HUES64 (cell line): ENCODE measurements around the gene SMARCC1.
"Not testable (repeated sequence)": the region's sequence is repeated elsewhere in the genome, so short reads cannot be mapped to it uniquely, and the experiment has no call there.

Experiments used
- H3K27ac ChIP-seq: 2 replicates; pipeline ENCODE4 v1.7.0; 2013; ENCODE audit warnings: low read depth, low read length, inconsistent platforms
- H3K27me3 ChIP-seq: 2 replicates; pipeline ENCODE4 v1.6.1; 2013; ENCODE audit warnings: mild to moderate bottlenecking, low read length; ENCODE audit not compliant: insufficient read depth
- H3K36me3 ChIP-seq: 2 replicates; pipeline ENCODE4 v1.6.1; 2013; ENCODE audit warnings: mild to moderate bottlenecking, low read length; ENCODE audit not compliant: insufficient read depth
- H3K4me1 ChIP-seq: 2 replicates; pipeline ENCODE4 v1.6.1; 2013; ENCODE audit warnings: mild to moderate bottlenecking, low read length, moderate library complexity; ENCODE audit not compliant: insufficient read depth
- H3K4me3 ChIP-seq: 2 replicates; pipeline ENCODE4 v1.5.1; 2013; ENCODE audit warnings: mild to moderate bottlenecking, low read length, moderate library complexity
- H3K9ac ChIP-seq: 2 replicates; pipeline ENCODE4 v1.6.1; 2013; ENCODE audit warnings: mild to moderate bottlenecking, low read depth, low read length
- H3K9me3 ChIP-seq: 2 replicates; pipeline ENCODE4 v1.6.1; 2013; ENCODE audit warnings: low read depth, low read length; ENCODE audit not compliant: insufficient read depth
- WGBS: fragments of 150-250, 120-280 bp; methylation state at CpG from one replicate; pipeline ENCODE4 v1.1.7; 2013; ENCODE audit warnings: missing lambda C conversion rate; 5-methylcytosine and 5-hydroxymethylcytosine counted together

Gene SMARCC1

DNA sequence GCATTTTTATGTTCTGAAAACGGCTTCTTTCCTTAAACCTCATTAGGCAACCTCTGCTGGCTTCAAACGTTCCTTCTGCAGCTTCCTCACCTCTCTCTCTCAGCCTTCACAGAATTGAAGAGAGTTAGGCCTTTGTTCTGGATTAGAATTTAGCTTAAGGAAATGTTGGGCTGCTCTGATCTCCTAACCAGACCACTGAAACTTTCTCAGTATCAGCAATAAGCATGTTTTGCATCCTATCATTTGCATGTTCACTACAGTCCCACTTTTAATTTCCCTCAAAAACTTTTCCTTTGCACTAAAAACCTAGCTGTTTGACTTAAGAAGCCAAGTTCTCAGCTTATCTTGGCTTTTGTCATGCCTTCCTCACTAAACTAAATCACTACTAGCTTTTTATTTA lies 49.5 kb downstream of the SMARCC1 start:
- Histone ChIP-seq H3K36me3 (peaks cover 97% of the 10 kb centered on the region), H3K9ac (no peak overlapping the region)
- 97% methylated on average over 2 of the region's 2 CpGs for WGBS

GRCh38 chr3:47731061-47731460 lies 50.6 kb downstream of the SMARCC1 start:
- H3K9me3 ChIP-seq, result no peaks in the 10 kb centered on the region
- WGBS, result 97% methylated on average over 8 of the region's 8 CpGs
- H3K27me3 ChIP-seq, result no peaks in the 10 kb centered on the region
- no peak overlapping the region for H3K9ac ChIP-seq
- H3K36me3 ChIP-seq, result peaks cover 99% of the 10 kb centered on the region
- no peaks in the 10 kb centered on the region for H3K4me1 ChIP-seq
- H3K27ac ChIP-seq, result no peak overlapping the region
- H3K4me3 ChIP-seq, result no peak overlapping the region

More for the DNA sequence above, 49.5 kb downstream of the SMARCC1 start:
- H3K27me3 ChIP-seq, result no peaks in the 10 kb centered on the region
- no peak overlapping the region for H3K27ac ChIP-seq
- no peaks in the 10 kb centered on the region for H3K9me3 ChIP-seq
- H3K4me3 ChIP-seq, result no peak overlapping the region
- no peaks in the 10 kb centered on the region for H3K4me1 ChIP-seq

DNA sequence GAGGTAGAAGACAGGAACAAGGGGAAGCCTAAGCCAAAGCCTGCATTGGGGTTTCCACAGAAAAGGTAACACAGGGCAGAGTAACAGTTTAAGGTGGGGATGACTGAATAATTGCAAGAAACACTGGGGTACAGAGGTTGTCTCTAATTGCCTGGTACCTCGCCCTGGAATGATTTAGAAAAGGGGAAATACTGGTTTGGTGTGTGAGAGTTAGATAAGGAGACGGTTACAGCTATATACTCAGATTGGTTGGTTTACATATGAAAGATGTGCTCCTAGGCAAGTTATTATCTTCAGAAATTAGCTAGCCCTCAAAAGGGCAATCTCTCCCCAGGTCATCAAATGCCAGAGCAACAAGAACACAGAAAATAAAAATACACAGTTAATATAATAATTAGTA lies 58.8 kb downstream of the SMARCC1 start:
- 88% methylated on average over 2 of the region's 2 CpGs for WGBS
- Histone ChIP-seq H3K9me3 (no peaks in the 10 kb centered on the region), H3K4me1 (no peaks in the 10 kb centered on the region), H3K27ac (no peak overlapping the region), H3K27me3 (no peaks in the 10 kb centered on the region), H3K9ac (no peak overlapping the region), H3K36me3 (peaks cover 94% of the 10 kb centered on the region), H3K4me3 (no peak overlapping the region)

DNA sequence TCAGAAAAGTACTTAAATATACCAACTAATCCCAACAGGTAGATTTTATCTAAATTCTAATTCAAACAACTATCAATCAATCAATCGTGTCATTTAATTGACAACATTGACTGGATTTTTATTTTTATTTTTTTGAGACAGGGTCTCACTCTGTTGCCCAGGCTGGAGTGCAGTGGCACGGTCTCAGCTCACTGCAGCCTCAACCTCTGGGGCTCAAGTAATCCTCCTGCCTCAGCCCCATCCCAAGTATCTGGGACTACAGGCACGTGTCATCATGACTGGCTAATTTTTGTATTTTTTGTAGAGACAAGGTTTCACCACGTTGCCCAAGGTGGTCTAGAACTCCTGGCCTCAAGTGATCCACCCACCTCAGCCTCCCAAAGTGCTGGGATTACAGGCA lies 64.2 kb downstream of the SMARCC1 start:
- WGBS, result 96% methylated on average over 4 of the region's 4 CpGs
- peaks cover 93% of the 10 kb centered on the region for H3K36me3 ChIP-seq

DNA sequence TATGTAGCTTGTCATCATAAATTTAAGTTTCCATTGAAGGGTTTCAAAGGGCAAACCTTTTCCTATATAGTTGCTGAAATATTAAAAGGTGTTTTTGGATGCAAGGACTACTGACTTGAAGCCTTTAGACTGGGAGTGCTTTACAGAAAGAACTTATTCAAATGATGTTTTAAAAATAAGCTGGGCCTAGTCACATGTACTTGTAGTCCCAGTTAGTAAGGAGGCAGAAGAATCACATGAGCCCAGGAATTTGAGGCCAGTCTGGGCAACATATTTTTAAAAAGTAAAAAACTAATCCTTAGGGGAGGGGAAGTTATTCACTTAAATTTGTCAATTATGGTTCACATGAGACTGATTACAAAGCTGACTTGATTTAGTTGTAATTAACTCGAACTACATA lies 65.0 kb downstream of the SMARCC1 start:
- Histone ChIP-seq H3K4me1 (no peaks in the 10 kb centered on the region), H3K27ac (no peak overlapping the region), H3K27me3 (no peaks in the 10 kb centered on the region), H3K4me3 (no peak overlapping the region), H3K36me3 (peaks cover 97% of the 10 kb centered on the region), H3K9me3 (no peaks in the 10 kb centered on the region), H3K9ac (no peak overlapping the region)
- WGBS, result no CpG with 5 or more reads among the region's 1 CpG

More for the DNA sequence above, 64.2 kb downstream of the SMARCC1 start:
- H3K9me3 ChIP-seq, H3K27ac ChIP-seq, H3K9ac ChIP-seq, H3K4me3 ChIP-seq, H3K4me1 ChIP-seq, H3K27me3 ChIP-seq: not testable (repeated sequence)

- H3K9ac ChIP-seq, result no peak overlapping the region
- H3K4me3 ChIP-seq, result no peak overlapping the region
- H3K27me3 ChIP-seq, result no peaks in the 10 kb centered on the region
- H3K4me1 ChIP-seq, result no peaks in the 10 kb centered on the region
- 97% methylated on average over 4 of the region's 4 CpGs for WGBS
- no peaks in the 10 kb centered on the region for H3K9me3 ChIP-seq
- H3K27ac ChIP-seq, result no peak overlapping the region
- peaks cover 97% of the 10 kb centered on the region for H3K36me3 ChIP-seq
Observed at GRCh38 chr3:47715928-47716327, 65.8 kb downstream of the SMARCC1 start.

- Histone ChIP-seq H3K4me1 (no peaks in the 10 kb centered on the region), H3K36me3 (peaks cover 97% of the 10 kb centered on the region), H3K9me3 (no peaks in the 10 kb centered on the region), H3K4me3 (no peak overlapping the region), H3K27ac (no peak overlapping the region), H3K27me3 (no peaks in the 10 kb centered on the region), H3K9ac (no peak overlapping the region)
- 98% methylated on average over 6 of the region's 6 CpGs for whole genome bisulfite sequencing
Observed at GRCh38 chr3:47714606-47715005, 67.1 kb downstream of the SMARCC1 start.

DNA sequence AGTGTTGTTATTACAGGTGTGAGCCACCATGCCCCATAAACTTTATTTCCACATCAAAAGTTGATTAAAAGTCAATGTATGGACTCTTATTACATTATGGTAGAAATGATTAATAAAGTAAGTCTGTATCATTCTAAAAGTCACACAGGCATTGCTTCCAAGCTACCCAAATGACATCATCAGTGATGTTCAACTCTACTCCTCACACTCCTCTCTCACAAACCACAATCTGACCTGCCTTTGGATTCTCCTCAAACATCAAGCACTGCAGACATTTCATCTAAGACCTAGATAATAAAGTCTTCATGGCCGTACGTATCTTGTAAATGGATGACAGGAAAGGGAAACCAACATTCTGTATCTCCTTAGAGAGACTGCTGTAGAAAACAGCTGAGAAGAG lies 68.0 kb downstream of the SMARCC1 start:
- Histone ChIP-seq H3K9ac (no peak overlapping the region), H3K4me1 (no peaks in the 10 kb centered on the region), H3K27ac (no peak overlapping the region), H3K27me3 (no peaks in the 10 kb centered on the region), H3K4me3 (no peak overlapping the region), H3K9me3 (no peaks in the 10 kb centered on the region), H3K36me3 (peaks cover 97% of the 10 kb centered on the region)
- WGBS, result 100% methylated on average over 2 of the region's 2 CpGs

- H3K27me3 ChIP-seq, result no peaks in the 10 kb centered on the region
- no peak overlapping the region for H3K4me3 ChIP-seq
- no peak overlapping the region for H3K27ac ChIP-seq
- no peaks in the 10 kb centered on the region for H3K4me1 ChIP-seq
- peaks cover 97% of the 10 kb centered on the region for H3K36me3 ChIP-seq
- no peaks in the 10 kb centered on the region for H3K9me3 ChIP-seq
- WGBS, result 99% methylated on average over 2 of the region's 2 CpGs
- H3K9ac ChIP-seq, result no peak overlapping the region
Observed at GRCh38 chr3:47712398-47712797, 69.3 kb downstream of the SMARCC1 start.

DNA sequence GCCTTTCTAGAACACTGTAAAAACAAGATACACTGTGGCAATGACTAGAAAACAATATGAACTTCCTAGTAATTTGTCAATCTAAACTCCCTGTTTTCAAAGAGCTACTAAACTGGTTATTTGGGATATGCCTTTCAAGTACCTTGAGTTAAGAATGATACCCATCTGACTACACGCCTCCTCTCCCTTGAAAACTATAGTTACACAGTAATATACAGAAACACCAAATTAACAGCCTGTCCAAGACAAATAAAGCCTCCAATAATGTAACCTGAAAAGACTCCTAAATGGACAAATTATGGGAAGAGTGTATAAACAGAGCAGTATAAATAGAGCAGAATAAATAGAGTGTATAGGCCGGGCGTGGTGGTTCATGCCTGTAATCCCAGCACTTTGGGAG lies 70.1 kb downstream of the SMARCC1 start:
- no peak overlapping the region for H3K27ac ChIP-seq
- WGBS, result 92% methylated on average over 3 of the region's 3 CpGs

GRCh38 chr3:47705391-47705790 lies 76.3 kb downstream of the SMARCC1 start:
- Histone ChIP-seq H3K4me1 (no peaks in the 10 kb centered on the region), H3K27ac (no peak overlapping the region), H3K9ac (no peak overlapping the region), H3K36me3 (peaks cover 98% of the 10 kb centered on the region), H3K27me3 (no peaks in the 10 kb centered on the region), H3K4me3 (no peak overlapping the region), H3K9me3 (no peaks in the 10 kb centered on the region)
- 100% methylated on average over 1 of the region's 1 CpG for WGBS

More for the DNA sequence above, 70.1 kb downstream of the SMARCC1 start:
- H3K9me3 ChIP-seq, result no peaks in the 10 kb centered on the region
- H3K36me3 ChIP-seq, result peaks cover 97% of the 10 kb centered on the region
- no peak overlapping the region for H3K4me3 ChIP-seq
- H3K9ac ChIP-seq, result no peak overlapping the region
- H3K4me1 ChIP-seq, result no peaks in the 10 kb centered on the region
- H3K27me3 ChIP-seq, result no peaks in the 10 kb centered on the region

- 100% methylated on average over 2 of the region's 3 CpGs for WGBS
- no peak overlapping the region for H3K4me3 ChIP-seq
Observed at GRCh38 chr3:47704237-47704612, 77.5 kb downstream of the SMARCC1 start.

More at GRCh38 chr3:47704237-47704612, 77.5 kb downstream of the SMARCC1 start:
- H3K27me3 ChIP-seq, result no peaks in the 10 kb centered on the region
- no peak overlapping the region for H3K27ac ChIP-seq
- no peaks in the 10 kb centered on the region for H3K4me1 ChIP-seq
- peaks cover 99% of the 10 kb centered on the region for H3K36me3 ChIP-seq
- no peaks in the 10 kb centered on the region for H3K9me3 ChIP-seq
- H3K9ac ChIP-seq, result no peak overlapping the region
